Measurements from ENCODE around the gene RHOT2. TPM values are rescaled to one million over a fixed set of nuclear protein-coding genes. Genes with fewer than 3 reads are reported as not detected.

Gene RHOT2
- total RNA-seq = 29.1 and 39.2 TPM in 2 replicates

GRCh38 chr16:667780-668518 lies at the start of gene RHOT2:
Gene RHOT2, plus strand, starts transcription at chr16:668132. Its CDS starts 68 bp downstream, at chr16:668200.

GRCh38 chr16:630815-631405 lies 37.0 kb upstream of the RHOT2 start, which contains the start of gene WFIKKN1:
Gene WFIKKN1, plus strand, starts transcription at chr16:630985. Its CDS starts 269 bp downstream, at chr16:631254.

GRCh38 chr16:636206-637080 lies 31.5 kb upstream of the RHOT2 start, which contains the start of gene METTL26:
Gene METTL26, minus strand, starts transcription at chr16:636305. Its CDS starts 15 bp downstream, at chr16:636290.

GRCh38 chr16:641326-642188 lies 26.4 kb upstream of the RHOT2 start, which contains the start of gene MCRIP2:
Gene MCRIP2, plus strand, starts transcription at chr16:641828. Its CDS starts 164 bp downstream, at chr16:641992.

GRCh38 chr16:648781-649589 lies 18.9 kb upstream of the RHOT2 start, which contains the start of gene WDR90:
Gene WDR90, plus strand, starts transcription at chr16:649365. Its CDS starts 52 bp downstream, at chr16:649417.

GRCh38 chr16:674968-675883 lies 7.3 kb downstream of the RHOT2 start, which contains the start of gene RHBDL1:
Gene RHBDL1, plus strand, starts transcription at chr16:675671. Its CDS starts 120 bp downstream, at chr16:675791.

GRCh38 chr16:679814-680624 lies 12.1 kb downstream of the RHOT2 start, which contains the start of gene STUB1:
Gene STUB1, plus strand, starts transcription at chr16:680410. Its CDS starts 116 bp downstream, at chr16:680526.

GRCh38 chr16:684071-684794 lies 16.3 kb downstream of the RHOT2 start, which contains the start of gene JMJD8:
Gene JMJD8, minus strand, starts transcription at chr16:684334. Its CDS starts 15 bp downstream, at chr16:684319.

GRCh38 chr16:705431-706188 lies 37.7 kb downstream of the RHOT2 start, which contains the start of gene FBXL16:
Gene FBXL16, minus strand, starts transcription at chr16:705801. Its CDS starts 8,396 bp downstream, at chr16:697405.

GRCh38 chr16:714558-715476 lies 46.9 kb downstream of the RHOT2 start, which contains the start of gene METRN:
Gene METRN, plus strand, starts transcription at chr16:715118. Its CDS starts 172 bp downstream, at chr16:715290.

GRCh38 chr16:720990-721764 lies 53.2 kb downstream of the RHOT2 start, which contains the start of gene ANTKMT:
Gene ANTKMT, plus strand, starts transcription at chr16:721146. Its CDS starts 129 bp downstream, at chr16:721275.

